ENCODE data around the gene TMEM200A. TPM values are rescaled to one million over a fixed set of nuclear protein-coding genes. Genes with fewer than 3 reads are reported as not detected.
A peak's percentile ranks its signal among the peaks of the same experiment; 100 is the strongest.

TMEM200A gene
- total RNA-seq, 6 experiments from 2014 or later = 78.0 to 131 (median 114) TPM

- Mint-ChIP-seq H3K36me3 (ENCODE audit: low read depth) (peaks cover 40% of the 10 kb centered on the region), H3K27me3 (ENCODE audit: insufficient read depth) (no peaks in the 10 kb centered on the region), H3K27ac (no peak overlapping the region), H3K4me3 (no peak overlapping the region), H3K9me3 (peaks cover 4% of the 10 kb centered on the region), H3K4me1 (ENCODE audit: low read depth) (peaks cover 83% of the 10 kb centered on the region)
- TF ChIP-seq, protein P1, sequence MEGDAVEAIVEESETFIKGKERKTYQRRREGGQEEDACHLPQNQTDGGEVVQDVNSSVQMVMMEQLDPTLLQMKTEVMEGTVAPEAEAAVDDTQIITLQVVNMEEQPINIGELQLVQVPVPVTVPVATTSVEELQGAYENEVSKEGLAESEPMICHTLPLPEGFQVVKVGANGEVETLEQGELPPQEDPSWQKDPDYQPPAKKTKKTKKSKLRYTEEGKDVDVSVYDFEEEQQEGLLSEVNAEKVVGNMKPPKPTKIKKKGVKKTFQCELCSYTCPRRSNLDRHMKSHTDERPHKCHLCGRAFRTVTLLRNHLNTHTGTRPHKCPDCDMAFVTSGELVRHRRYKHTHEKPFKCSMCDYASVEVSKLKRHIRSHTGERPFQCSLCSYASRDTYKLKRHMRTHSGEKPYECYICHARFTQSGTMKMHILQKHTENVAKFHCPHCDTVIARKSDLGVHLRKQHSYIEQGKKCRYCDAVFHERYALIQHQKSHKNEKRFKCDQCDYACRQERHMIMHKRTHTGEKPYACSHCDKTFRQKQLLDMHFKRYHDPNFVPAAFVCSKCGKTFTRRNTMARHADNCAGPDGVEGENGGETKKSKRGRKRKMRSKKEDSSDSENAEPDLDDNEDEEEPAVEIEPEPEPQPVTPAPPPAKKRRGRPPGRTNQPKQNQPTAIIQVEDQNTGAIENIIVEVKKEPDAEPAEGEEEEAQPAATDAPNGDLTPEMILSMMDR (IDR thresholded peaks at IDR 0.05) = no peak
- no peak for DNase-seq
These were observed 65.6 kb downstream of the TMEM200A start for GRCh38 chr6:130431346-130431852.

GRCh38 chr6:130432838-130433237, 67.0 kb downstream of the TMEM200A start:
- DNase-seq = no peak
- Mint-ChIP-seq H3K4me1 (ENCODE audit: low read depth) (peaks cover 79% of the 10 kb centered on the region), H3K36me3 (ENCODE audit: low read depth) (peaks cover 48% of the 10 kb centered on the region), H3K27me3 (ENCODE audit: insufficient read depth) (no peaks in the 10 kb centered on the region), H3K9me3 (peaks cover 4% of the 10 kb centered on the region), H3K27ac (no peak overlapping the region), H3K4me3 (no peak overlapping the region)
- TF ChIP-seq, protein P1 (IDR thresholded peaks at IDR 0.05) = no peak

DNA sequence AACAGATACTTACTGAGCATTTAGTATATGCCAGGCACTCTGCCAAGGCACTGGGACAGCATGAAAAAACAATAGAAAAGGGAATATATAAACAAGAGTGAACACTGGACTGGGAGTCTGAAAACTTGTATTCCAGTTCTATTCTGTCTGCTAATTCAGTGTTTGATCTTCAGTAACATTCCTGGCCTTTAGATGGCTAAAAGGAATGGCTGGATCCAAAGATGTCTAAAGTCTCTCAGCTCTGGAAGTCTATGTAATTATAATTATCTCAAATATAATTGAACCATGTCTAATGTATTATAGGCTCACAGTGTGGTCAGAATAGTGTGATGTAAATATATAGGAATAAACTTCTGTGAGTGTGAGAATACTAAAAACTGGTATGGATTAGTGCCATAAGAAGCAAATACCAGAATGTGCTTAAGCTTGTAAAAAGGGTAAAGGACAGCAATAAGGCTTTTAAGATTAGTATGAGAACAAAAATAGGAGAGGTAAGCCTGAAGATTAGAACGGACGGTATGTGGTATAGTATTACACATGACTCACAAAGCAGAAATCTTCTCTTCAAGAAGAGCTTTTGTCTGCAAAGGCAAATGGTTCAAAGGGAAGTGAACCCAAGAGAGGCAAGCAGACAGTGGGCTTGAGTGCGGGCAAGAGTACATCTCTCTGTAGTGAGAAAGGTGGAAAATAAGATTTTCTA, 68.5 kb downstream of the TMEM200A start:
- peaks cover 85% of the 10 kb centered on the region for H3K4me1 Mint-ChIP-seq (ENCODE audit: low read depth)

GRCh38 chr6:130435181-130435580, 69.4 kb downstream of the TMEM200A start:
- H3K36me3 Mint-ChIP-seq (ENCODE audit: low read depth) = peaks cover 61% of the 10 kb centered on the region
- TF ChIP-seq, protein P1 (IDR thresholded peaks at IDR 0.05) = no peak
- no peak overlapping the region for H3K27ac Mint-ChIP-seq
- H3K27me3 Mint-ChIP-seq (ENCODE audit: insufficient read depth) = no peaks in the 10 kb centered on the region; the same call in 1 of the 2 replicates
- no peak overlapping the region for H3K4me3 Mint-ChIP-seq
- H3K4me1 Mint-ChIP-seq (ENCODE audit: low read depth) = peaks cover 82% of the 10 kb centered on the region
- H3K9me3 Mint-ChIP-seq = peaks cover 4% of the 10 kb centered on the region
- no peak for DNase-seq

More for the DNA sequence above, 68.5 kb downstream of the TMEM200A start:
- peak overlapping the region; percentile 59 for H3K4me3 Mint-ChIP-seq
- TF ChIP-seq, protein P1 (IDR thresholded peaks at IDR 0.05) = no peak
- DNase-seq = peak; percentile 51
- H3K27me3 Mint-ChIP-seq (ENCODE audit: insufficient read depth) = no peaks in the 10 kb centered on the region
- H3K27ac Mint-ChIP-seq = peak overlapping the region; percentile 77
- H3K36me3 Mint-ChIP-seq (ENCODE audit: low read depth) = peaks cover 56% of the 10 kb centered on the region
- H3K9me3 Mint-ChIP-seq = peaks cover 4% of the 10 kb centered on the region

DNA sequence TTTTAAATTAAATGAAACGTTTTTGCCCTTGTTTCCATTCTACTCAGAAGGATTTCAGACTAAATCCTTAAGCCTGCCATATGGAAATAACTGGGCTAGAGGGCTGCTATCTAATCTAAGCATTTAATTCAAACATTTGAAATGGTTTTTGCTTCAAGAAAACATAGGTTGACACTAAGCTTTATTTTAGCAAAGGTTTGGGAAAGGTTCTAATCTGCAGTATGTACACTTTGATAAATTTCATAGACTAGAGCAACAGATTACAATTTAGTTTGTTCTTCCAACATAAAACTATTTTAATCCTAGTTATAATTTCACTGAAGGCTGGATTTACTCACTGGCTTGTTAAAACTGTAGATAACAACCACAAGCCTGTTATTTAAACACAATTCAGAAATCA, 72.1 kb downstream of the TMEM200A start:
- TF ChIP-seq, protein P1 (IDR thresholded peaks at IDR 0.05) = no peak
- peaks cover 4% of the 10 kb centered on the region for H3K9me3 Mint-ChIP-seq

More for the DNA sequence above, 72.1 kb downstream of the TMEM200A start:
- DNase-seq = no peak
- Mint-ChIP-seq H3K4me1 (ENCODE audit: low read depth) (peaks cover 62% of the 10 kb centered on the region), H3K4me3 (no peak overlapping the region), H3K36me3 (ENCODE audit: low read depth) (peaks cover 72% of the 10 kb centered on the region), H3K27ac (no peak overlapping the region), H3K27me3 (ENCODE audit: insufficient read depth) (no peaks in the 10 kb centered on the region; the same call in 1 of the 2 replicates)
